HL-60 (cell line): ENCODE data around the gene DLEC1.

ENCODE experiments used
- DNase-seq, 2 experiments: peaks; one replicate each; pipeline ENCODE4 v3.0.0-alpha.2; 2010 to 2020; ENCODE audit warnings: low read depth in 1 of 2, low spot score in 1 of 2
- H3K27ac ChIP-seq: fragments of 250-450 bp; sonication (Bioruptor Pico); replicated peaks from 2 replicates; pipeline ENCODE4 v1.5.1; 2020; ENCODE audit warnings: mild to moderate bottlenecking, moderate library complexity
- H3K27me3 ChIP-seq: fragments of 250-450 bp; sonication (Bioruptor Pico); 2 replicates; pipeline ENCODE4 v1.5.1; 2021; ENCODE audit warnings: mild to moderate bottlenecking, moderate library complexity; ENCODE audit not compliant: insufficient read depth, poor library complexity, severe bottlenecking
- H3K4me3 ChIP-seq: replicated peaks from 2 replicates; pipeline ENCODE4 v1.5.1; 2011; ENCODE audit warnings: mild to moderate bottlenecking, control low read depth, low read length; ENCODE audit not compliant: insufficient read depth
- GABPA ChIP-seq: IDR thresholded peaks from 2 replicates; pipeline ENCODE4 v1.6.1; 2012; ENCODE audit warnings: low read depth
- POLR2AphosphoS5 ChIP-seq: IDR thresholded peaks from 2 replicates; pipeline ENCODE4 v1.6.1; 2012; ENCODE audit warnings: low read depth
- SPI1 ChIP-seq: IDR thresholded peaks from 2 replicates; pipeline ENCODE4 v1.6.1; 2012; ENCODE audit warnings: low read depth, mild to moderate bottlenecking, borderline replicate concordance
- TF ChIP-seq, protein P1 (sequence below): IDR thresholded peaks from 2 replicates; pipeline ENCODE4 v1.6.1; 2012; ENCODE audit warnings: low read depth; ENCODE audit not compliant: insufficient replicate concordance
- TF ChIP-seq, protein P2 (sequence below): IDR thresholded peaks from one replicate; pipeline ENCODE4 v1.5.1; 2011; ENCODE audit warnings: low read length, control low read depth, inconsistent platforms; ENCODE audit not compliant: insufficient read depth

DLEC1 gene

DNA sequence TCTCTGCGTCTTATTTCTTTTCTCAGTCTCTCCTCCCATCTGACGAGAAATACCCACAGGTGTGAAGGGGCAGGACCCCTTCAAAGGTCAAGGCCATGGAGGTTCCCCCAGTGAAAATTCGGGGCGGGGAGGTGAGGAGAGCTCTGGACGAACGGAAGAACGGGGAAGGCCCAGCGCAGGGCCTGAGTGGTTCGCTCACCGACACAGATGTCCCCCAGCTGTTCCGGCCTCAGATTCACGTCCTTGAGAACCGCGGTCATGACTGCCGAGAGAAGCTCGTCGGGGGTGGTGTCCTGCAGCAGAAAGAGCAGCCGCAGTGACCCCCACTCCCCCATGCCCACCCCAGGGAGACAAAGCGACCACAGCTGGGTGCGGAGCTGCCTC, 97.4 kb downstream of the DLEC1 start:
- Histone ChIP-seq H3K27me3 (no peaks in the 10 kb centered on the region), H3K27ac (peak overlapping the region; percentile 60), H3K4me3 (peak overlapping the region; percentile 74)
- DNase-seq: no peak
- TF ChIP-seq, protein P1, sequence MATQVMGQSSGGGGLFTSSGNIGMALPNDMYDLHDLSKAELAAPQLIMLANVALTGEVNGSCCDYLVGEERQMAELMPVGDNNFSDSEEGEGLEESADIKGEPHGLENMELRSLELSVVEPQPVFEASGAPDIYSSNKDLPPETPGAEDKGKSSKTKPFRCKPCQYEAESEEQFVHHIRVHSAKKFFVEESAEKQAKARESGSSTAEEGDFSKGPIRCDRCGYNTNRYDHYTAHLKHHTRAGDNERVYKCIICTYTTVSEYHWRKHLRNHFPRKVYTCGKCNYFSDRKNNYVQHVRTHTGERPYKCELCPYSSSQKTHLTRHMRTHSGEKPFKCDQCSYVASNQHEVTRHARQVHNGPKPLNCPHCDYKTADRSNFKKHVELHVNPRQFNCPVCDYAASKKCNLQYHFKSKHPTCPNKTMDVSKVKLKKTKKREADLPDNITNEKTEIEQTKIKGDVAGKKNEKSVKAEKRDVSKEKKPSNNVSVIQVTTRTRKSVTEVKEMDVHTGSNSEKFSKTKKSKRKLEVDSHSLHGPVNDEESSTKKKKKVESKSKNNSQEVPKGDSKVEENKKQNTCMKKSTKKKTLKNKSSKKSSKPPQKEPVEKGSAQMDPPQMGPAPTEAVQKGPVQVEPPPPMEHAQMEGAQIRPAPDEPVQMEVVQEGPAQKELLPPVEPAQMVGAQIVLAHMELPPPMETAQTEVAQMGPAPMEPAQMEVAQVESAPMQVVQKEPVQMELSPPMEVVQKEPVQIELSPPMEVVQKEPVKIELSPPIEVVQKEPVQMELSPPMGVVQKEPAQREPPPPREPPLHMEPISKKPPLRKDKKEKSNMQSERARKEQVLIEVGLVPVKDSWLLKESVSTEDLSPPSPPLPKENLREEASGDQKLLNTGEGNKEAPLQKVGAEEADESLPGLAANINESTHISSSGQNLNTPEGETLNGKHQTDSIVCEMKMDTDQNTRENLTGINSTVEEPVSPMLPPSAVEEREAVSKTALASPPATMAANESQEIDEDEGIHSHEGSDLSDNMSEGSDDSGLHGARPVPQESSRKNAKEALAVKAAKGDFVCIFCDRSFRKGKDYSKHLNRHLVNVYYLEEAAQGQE: no peak
- TF ChIP-seq POLR2AphosphoS5 (no peak), GABPA (no peak), SPI1 (no peak)
- TF ChIP-seq, protein P2, sequence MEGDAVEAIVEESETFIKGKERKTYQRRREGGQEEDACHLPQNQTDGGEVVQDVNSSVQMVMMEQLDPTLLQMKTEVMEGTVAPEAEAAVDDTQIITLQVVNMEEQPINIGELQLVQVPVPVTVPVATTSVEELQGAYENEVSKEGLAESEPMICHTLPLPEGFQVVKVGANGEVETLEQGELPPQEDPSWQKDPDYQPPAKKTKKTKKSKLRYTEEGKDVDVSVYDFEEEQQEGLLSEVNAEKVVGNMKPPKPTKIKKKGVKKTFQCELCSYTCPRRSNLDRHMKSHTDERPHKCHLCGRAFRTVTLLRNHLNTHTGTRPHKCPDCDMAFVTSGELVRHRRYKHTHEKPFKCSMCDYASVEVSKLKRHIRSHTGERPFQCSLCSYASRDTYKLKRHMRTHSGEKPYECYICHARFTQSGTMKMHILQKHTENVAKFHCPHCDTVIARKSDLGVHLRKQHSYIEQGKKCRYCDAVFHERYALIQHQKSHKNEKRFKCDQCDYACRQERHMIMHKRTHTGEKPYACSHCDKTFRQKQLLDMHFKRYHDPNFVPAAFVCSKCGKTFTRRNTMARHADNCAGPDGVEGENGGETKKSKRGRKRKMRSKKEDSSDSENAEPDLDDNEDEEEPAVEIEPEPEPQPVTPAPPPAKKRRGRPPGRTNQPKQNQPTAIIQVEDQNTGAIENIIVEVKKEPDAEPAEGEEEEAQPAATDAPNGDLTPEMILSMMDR: no peak

DNA sequence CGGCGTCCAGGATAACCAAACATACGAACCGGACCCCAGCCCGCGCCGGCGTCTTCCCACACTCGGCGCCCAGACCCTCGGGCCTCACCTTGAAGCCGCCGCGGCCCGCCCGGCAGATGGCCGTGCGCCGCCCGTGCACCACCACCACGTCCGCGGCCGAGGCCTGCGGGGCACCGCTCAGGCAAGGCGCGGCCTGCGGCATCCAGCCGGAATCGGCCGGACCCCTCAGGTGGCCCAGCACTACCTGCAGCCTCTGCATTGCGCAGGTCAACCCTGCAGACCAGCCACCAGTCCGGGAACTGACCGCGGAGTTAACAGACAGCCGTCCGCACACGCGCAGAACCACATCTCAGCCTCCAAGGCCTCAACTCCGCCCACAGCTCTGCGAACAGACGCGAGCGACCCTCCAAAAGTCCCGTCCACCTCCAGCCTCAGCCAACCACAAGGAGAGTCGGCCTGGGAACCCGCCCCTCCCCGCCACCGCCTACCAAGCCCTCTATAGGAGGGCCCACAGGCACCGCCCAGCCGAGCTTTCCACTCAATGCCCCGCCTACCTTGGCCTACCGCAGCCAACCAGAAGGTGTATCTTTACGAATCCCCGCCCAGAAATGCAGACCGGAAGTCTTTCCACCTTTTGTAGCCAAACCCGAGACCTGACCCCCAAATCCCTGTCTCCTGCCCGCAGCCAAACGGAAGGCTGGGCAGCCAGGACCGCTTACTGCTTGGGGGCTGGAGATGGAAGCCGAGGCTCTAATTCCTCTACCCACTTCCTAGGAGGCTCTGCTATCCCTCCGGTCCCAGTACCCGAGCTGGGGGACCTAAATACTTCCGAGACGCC, 98.0 kb downstream of the DLEC1 start, which contains the start of gene ACAA1:
Gene ACAA1, minus strand, starts transcription at position 351 of the 838 bp plus-strand sequence. Its CDS starts 92 bp downstream, at position 259.
- DNase-seq: peak; percentile 94 to 99
- no peaks in the 10 kb centered on the region for H3K27me3 ChIP-seq
- peak; percentile 4; the same call in 1 of the 2 replicates for TF ChIP-seq SPI1
- TF ChIP-seq GABPA: no peak
- TF ChIP-seq, protein P1: peak; percentile 30
- peak within 1 kb of the TSS; percentile 77 for H3K4me3 ChIP-seq
- H3K27ac ChIP-seq: peak within 1 kb of the TSS; percentile 71

DNA sequence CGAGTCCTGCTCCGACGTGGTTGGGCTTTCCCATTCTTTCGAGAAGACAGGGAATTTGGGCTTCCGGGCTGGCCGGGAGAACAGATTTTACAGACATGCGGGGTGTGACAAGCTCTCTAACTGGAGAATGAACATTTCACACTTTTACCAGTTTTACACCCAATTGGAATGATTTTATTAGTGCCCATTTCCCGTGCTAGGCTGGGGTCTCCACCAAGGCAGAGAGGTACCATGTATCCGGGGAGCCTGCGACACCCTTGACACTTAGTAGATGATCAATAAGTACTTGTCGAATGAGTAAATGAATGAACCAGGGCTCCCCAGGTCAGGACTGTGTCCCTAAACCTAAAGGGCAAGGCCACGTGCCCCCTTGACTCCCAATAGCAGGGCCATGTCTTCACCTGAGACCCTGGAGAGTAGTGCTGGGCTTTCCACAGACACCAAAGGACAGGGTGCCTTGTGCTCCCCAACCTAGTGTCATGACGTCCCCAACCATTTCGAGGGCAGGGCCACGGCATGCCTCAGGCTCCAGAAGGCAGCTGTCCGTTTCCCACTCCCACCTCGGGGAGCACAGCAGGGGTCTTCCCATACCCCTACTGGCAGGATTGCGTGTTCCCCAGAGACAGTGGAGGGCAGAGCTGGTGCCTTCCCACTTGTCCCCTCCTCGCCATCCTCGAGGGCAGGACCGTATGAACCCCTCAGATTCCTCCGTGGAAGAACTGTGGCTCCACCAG, 98.8 kb downstream of the DLEC1 start:
- Histone ChIP-seq H3K27me3 (no peaks in the 10 kb centered on the region), H3K27ac (peak overlapping the region; percentile 77), H3K4me3 (peak overlapping the region; percentile 77)
- TF ChIP-seq, protein P1: no peak
- TF ChIP-seq POLR2AphosphoS5: no peak
- TF ChIP-seq GABPA: no peak
- TF ChIP-seq, protein P2: no peak
- no peak for TF ChIP-seq SPI1
- DNase-seq: no peak
